DND-41 (cell line): Measurements from ENCODE around the gene BRPF3.

Experiments used
- CTCF ChIP-seq: IDR thresholded peaks from 2 replicates; pipeline ENCODE4 v1.5.1; 2012; ENCODE audit warnings: borderline replicate concordance, low read length, moderate library complexity, mild to moderate bottlenecking; ENCODE audit not compliant: poor library complexity, severe bottlenecking; ENCODE audit errors: extremely low read depth
- EZH2 ChIP-seq: IDR thresholded peaks from 3 replicates; pipeline ENCODE4 v1.6.1; 2012; ENCODE audit warnings: borderline replicate concordance, low read depth, mild to moderate bottlenecking, moderate library complexity, low read length, inconsistent platforms; ENCODE audit not compliant: severe bottlenecking

- no peak for TF ChIP-seq CTCF
- TF ChIP-seq EZH2, result no peak
These were observed 3.8 kb downstream of the BRPF3 start for GRCh38 chr6:36200154-36200891.
